ENCODE results near the gene LDB2.

LDB2 gene

DNA sequence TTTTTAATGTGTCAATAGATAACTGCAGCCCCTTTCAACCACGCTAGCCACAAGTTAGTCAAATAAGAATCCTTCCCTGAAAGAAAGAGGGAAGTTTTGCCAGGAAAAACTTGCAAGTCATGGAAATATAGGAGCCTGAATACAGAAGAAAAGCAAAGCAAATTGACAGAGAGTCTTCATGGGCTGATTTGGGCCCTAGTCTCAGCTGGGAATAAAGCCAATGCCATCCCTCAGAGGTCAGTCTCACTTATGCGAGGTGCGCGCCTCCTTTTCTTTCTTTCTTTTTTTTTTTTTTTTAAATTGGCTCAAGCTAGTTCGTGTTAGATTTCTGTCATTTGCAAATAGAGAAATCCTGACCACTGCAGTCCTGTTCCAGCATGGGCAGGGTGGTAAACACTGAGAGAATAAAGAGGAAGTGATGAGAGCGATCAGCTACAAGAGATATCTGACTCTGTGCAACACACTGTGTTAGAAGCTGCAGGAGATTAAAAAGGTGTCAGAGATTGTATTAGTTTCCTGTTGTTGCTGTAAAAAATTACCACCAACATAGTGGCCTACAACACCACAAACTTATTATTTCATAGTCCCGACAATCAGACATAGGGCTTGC lies 299.7 kb downstream of the LDB2 start:
- Histone ChIP-seq H3K27ac (no peak overlapping the region), H3K4me3 (no peak overlapping the region)
- DNase-seq (ENCODE audit: low spot score) = no peak
- TF ChIP-seq, protein P1, sequence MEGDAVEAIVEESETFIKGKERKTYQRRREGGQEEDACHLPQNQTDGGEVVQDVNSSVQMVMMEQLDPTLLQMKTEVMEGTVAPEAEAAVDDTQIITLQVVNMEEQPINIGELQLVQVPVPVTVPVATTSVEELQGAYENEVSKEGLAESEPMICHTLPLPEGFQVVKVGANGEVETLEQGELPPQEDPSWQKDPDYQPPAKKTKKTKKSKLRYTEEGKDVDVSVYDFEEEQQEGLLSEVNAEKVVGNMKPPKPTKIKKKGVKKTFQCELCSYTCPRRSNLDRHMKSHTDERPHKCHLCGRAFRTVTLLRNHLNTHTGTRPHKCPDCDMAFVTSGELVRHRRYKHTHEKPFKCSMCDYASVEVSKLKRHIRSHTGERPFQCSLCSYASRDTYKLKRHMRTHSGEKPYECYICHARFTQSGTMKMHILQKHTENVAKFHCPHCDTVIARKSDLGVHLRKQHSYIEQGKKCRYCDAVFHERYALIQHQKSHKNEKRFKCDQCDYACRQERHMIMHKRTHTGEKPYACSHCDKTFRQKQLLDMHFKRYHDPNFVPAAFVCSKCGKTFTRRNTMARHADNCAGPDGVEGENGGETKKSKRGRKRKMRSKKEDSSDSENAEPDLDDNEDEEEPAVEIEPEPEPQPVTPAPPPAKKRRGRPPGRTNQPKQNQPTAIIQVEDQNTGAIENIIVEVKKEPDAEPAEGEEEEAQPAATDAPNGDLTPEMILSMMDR (IDR thresholded peaks at IDR 0.05) = no peak

DNA sequence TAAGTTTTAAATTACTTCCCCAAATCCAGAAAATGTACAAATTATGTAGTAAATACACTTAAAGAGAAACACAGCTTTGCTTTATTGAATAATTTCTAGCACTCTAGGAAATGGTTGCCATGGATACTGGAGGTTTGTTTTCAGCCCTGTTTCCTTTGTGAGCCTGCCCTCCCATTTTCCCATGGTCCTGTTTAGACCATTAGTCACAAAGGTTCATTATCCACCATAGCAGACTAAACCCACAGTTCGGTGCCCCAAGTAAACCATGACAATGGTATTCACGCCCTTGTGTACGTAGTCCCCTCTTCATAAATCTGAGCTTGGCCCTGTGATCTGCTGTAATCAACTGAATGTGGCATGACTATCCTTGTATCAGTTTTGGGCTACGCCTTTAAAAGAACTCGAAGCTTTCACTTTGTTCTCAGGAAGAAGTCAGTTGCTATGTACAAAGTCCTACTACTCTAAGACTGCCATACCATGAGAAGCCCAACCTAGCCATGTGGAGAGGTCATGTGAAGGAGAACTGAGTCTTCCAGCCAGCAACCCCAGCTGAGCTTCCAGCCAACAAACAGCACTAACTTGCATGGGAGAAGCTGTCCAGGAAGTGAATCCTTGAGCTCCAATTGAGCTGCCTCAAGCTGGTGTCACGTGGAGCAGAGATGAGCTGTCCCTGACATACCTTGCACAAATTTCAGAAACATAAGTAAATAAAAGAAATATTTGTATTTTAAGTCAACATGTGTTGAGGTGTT lies 300.4 kb downstream of the LDB2 start:
- TF ChIP-seq, protein P1 (IDR thresholded peaks at IDR 0.05) = no peak
- H3K27ac ChIP-seq = peak overlapping the region in 1 of 2 donors; percentile 44
- H3K4me3 ChIP-seq = no peak overlapping the region
- no peak for DNase-seq (ENCODE audit: low spot score)

DNA sequence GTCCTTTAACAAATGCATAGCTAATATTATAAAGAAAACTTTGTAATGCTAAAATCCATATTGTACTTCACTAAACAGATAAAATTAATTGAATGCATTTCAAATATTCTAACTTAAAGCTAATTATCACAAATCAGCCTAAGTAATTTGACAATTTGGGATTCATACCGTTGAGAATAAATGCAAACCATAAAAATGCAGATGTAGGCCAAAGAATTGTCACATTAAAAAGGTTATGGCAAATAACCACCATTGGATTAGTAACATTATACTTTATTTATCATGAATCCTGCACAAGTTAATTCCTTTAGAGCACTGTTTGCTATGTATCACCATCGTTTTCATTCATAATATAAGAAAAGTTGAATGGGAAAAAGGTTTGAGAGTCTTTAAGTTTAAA lies 301.0 kb downstream of the LDB2 start:
- TF ChIP-seq, protein P1 (IDR thresholded peaks at IDR 0.05) = no peak

DNA sequence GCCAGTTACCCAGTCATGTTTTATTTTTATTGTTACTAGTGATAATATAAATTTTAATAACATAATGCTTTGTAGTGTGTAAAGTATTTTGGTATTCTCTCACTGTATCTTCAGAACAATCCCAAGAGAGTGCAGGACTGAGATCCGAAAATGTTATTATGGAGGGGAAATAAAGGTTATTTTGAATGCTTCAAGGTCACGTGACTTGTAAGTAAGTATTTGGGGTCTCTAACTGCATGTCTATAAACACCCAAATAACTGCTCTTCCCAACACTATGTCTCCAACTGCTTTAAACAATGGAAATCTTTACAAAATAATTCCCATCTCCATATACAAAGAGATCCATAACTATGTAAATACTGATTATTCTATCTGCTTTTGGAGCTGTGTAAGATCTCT lies 302.2 kb downstream of the LDB2 start:
- no peak overlapping the region for H3K4me3 ChIP-seq
- H3K27ac ChIP-seq = no peak overlapping the region
- DNase-seq (ENCODE audit: low spot score) = no peak
- TF ChIP-seq, protein P1 (IDR thresholded peaks at IDR 0.05) = no peak

More for the DNA sequence above, 301.0 kb downstream of the LDB2 start:
- Histone ChIP-seq H3K4me3 (no peak overlapping the region), H3K27ac (no peak overlapping the region)
- no peak for DNase-seq (ENCODE audit: low spot score)

DNA sequence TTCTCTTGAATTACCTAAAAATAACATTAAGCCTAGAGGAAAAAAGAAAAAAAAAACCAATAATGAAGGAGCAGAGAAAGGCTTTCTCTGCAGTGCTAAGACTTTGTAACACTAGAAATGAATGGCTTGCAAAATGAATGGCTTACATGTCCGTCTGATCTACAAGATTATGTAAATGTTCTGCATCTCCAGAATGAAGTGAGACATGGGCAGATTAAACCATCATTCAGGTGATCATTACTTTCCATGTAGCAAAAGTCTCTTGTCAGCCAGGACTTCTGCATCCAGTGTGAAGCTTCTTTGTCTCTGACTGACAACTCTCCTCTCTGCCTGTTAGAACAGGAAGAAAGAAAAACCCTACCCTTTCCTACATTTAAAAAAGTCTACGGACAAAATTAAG lies 304.3 kb downstream of the LDB2 start:
- TF ChIP-seq, protein P1 (IDR thresholded peaks at IDR 0.05) = no peak
- no peak overlapping the region for H3K27ac ChIP-seq
- DNase-seq (ENCODE audit: low spot score) = no peak

DNA sequence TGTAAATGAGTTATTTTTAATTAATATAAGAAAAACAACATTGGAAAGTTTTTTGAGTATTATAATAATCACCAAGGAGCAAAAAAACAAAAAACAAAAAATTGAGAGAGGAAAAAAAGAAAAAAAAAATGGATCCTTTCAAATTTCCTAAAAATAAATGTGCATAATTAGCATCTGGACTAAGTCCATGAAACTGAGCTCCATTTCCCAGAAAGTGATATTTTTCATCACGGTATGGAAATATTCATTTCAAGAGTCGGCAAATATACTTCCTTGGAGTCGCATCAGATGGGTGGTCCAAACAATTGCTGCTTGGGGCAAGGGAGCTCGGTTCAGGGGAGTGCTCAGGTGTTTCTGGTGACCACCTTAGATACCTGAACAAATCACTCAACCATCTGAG lies 305.1 kb downstream of the LDB2 start:
- Histone ChIP-seq H3K4me3 (no peak overlapping the region), H3K27ac (no peak overlapping the region)
- TF ChIP-seq, protein P1 (IDR thresholded peaks at IDR 0.05) = no peak
- no peak for DNase-seq (ENCODE audit: low spot score)

More for the DNA sequence above, 304.3 kb downstream of the LDB2 start:
- no peak overlapping the region for H3K4me3 ChIP-seq
